ENCODE data around the gene FBXO15.

FBXO15 gene

GRCh38 chr18:74147779-74148542 lies at the start of gene FBXO15, which contains the start of gene TIMM21:
Gene FBXO15 (minus strand): TSS chr18:74147834. CDS start chr18:74147785, 49 bp downstream.
Gene TIMM21 (plus strand): TSS chr18:74148523. CDS start chr18:74148809, 286 bp downstream.
- Histone ChIP-seq H3K4me3 (ENCODE audit: severe bottlenecking) (peak within 1 kb of the TSS; percentile 57), H3K27me3 (ENCODE audit: insufficient read depth, poor library complexity, severe bottlenecking) (no peaks in the 10 kb centered on the region), H3K9me3 (ENCODE audit: severe bottlenecking) (no peaks in the 10 kb centered on the region), H3K4me1 (ENCODE audit: insufficient read depth, poor library complexity, severe bottlenecking) (peaks cover 14% of the 10 kb centered on the region), H3K27ac (ENCODE audit: poor library complexity, severe bottlenecking) (peak within 1 kb of the TSS; percentile 68), H3K36me3 (ENCODE audit: low read depth) (peaks cover 26% of the 10 kb centered on the region)
- peak; percentile 89 for DNase-seq (ENCODE audit: low spot score)
- peak; percentile 98 for ATAC-seq (ENCODE audit: low read depth)
- TF ChIP-seq, protein P1, sequence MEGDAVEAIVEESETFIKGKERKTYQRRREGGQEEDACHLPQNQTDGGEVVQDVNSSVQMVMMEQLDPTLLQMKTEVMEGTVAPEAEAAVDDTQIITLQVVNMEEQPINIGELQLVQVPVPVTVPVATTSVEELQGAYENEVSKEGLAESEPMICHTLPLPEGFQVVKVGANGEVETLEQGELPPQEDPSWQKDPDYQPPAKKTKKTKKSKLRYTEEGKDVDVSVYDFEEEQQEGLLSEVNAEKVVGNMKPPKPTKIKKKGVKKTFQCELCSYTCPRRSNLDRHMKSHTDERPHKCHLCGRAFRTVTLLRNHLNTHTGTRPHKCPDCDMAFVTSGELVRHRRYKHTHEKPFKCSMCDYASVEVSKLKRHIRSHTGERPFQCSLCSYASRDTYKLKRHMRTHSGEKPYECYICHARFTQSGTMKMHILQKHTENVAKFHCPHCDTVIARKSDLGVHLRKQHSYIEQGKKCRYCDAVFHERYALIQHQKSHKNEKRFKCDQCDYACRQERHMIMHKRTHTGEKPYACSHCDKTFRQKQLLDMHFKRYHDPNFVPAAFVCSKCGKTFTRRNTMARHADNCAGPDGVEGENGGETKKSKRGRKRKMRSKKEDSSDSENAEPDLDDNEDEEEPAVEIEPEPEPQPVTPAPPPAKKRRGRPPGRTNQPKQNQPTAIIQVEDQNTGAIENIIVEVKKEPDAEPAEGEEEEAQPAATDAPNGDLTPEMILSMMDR (IDR thresholded peaks at IDR 0.05; ENCODE audit: poor library complexity, severe bottlenecking) = no peak

GRCh38 chr18:74196220-74197119 lies 48.8 kb upstream of the FBXO15 start:
- H3K4me3 ChIP-seq (ENCODE audit: severe bottlenecking) = peak overlapping the region; percentile 11
- no peak overlapping the region for H3K27ac ChIP-seq (ENCODE audit: poor library complexity, severe bottlenecking)
- no peaks in the 10 kb centered on the region for H3K27me3 ChIP-seq (ENCODE audit: insufficient read depth, poor library complexity, severe bottlenecking)
- ATAC-seq (ENCODE audit: low read depth) = peak; percentile 81
- TF ChIP-seq, protein P1 (IDR thresholded peaks at IDR 0.05; ENCODE audit: poor library complexity, severe bottlenecking) = peak; percentile 94
- no peaks in the 10 kb centered on the region for H3K9me3 ChIP-seq (ENCODE audit: severe bottlenecking)
- no peak for DNase-seq (ENCODE audit: low spot score)
- H3K36me3 ChIP-seq (ENCODE audit: low read depth) = no peaks in the 10 kb centered on the region
- H3K4me1 ChIP-seq (ENCODE audit: insufficient read depth, poor library complexity, severe bottlenecking) = no peaks in the 10 kb centered on the region

DNA sequence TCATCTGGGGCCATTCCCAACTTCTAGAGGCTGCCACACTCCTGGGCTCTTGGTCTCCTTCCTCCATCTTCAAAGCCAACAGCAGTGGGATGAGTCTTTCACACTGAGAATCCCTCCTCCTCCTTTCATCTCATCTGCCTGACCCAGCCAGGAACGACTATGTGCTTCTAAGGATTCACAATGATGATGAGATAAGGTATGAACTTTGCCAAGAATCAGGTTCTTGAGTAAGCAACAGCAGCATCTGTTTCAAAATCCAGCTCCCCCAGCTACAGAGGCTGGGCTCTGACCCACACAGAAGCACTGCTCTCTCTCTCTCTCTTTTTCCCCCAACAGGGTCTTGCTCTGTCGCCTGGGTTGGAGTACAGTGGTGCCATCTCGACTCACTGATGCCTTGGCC lies 47.1 kb upstream of the FBXO15 start:
- TF ChIP-seq, protein P1 (IDR thresholded peaks at IDR 0.05; ENCODE audit: poor library complexity, severe bottlenecking) = no peak
- H3K36me3 ChIP-seq (ENCODE audit: low read depth) = no peaks in the 10 kb centered on the region
- H3K4me1 ChIP-seq (ENCODE audit: insufficient read depth, poor library complexity, severe bottlenecking) = no peaks in the 10 kb centered on the region
- H3K9me3 ChIP-seq (ENCODE audit: severe bottlenecking) = no peaks in the 10 kb centered on the region
- ATAC-seq (ENCODE audit: low read depth) (no peak), DNase-seq (ENCODE audit: low spot score) (no peak)
- no peaks in the 10 kb centered on the region for H3K27me3 ChIP-seq (ENCODE audit: insufficient read depth, poor library complexity, severe bottlenecking)
- no peak overlapping the region for H3K4me3 ChIP-seq (ENCODE audit: severe bottlenecking)
- no peak overlapping the region for H3K27ac ChIP-seq (ENCODE audit: poor library complexity, severe bottlenecking)

GRCh38 chr18:74191577-74191976 lies 43.9 kb upstream of the FBXO15 start:
- no peaks in the 10 kb centered on the region for H3K27me3 ChIP-seq (ENCODE audit: insufficient read depth, poor library complexity, severe bottlenecking)
- H3K4me1 ChIP-seq (ENCODE audit: insufficient read depth, poor library complexity, severe bottlenecking) = no peaks in the 10 kb centered on the region
- H3K27ac ChIP-seq (ENCODE audit: poor library complexity, severe bottlenecking) = no peak overlapping the region
- DNase-seq (ENCODE audit: low spot score) = no peak
- ATAC-seq (ENCODE audit: low read depth) = no peak
- no peak overlapping the region for H3K4me3 ChIP-seq (ENCODE audit: severe bottlenecking)
- no peaks in the 10 kb centered on the region for H3K36me3 ChIP-seq (ENCODE audit: low read depth)
- H3K9me3 ChIP-seq (ENCODE audit: severe bottlenecking) = no peaks in the 10 kb centered on the region
- TF ChIP-seq, protein P1 (IDR thresholded peaks at IDR 0.05; ENCODE audit: poor library complexity, severe bottlenecking) = no peak
